IPS-15b (cell line): ENCODE results near the gene ELL2.
"Not testable (repeated sequence)": the region's sequence is repeated elsewhere in the genome, so short reads cannot be mapped to it uniquely, and the experiment has no call there.

Experiments
- H3K27me3 ChIP-seq: one replicate; pipeline ENCODE4 v1.6.1; 2013; ENCODE audit warnings: low read length; ENCODE audit not compliant: control insufficient read depth, insufficient read depth
- H3K36me3 ChIP-seq: one replicate; pipeline ENCODE4 v1.6.1; 2013; ENCODE audit warnings: low read length; ENCODE audit not compliant: control insufficient read depth, insufficient read depth
- H3K4me1 ChIP-seq: one replicate; pipeline ENCODE4 v1.6.1; 2013; ENCODE audit warnings: mild to moderate bottlenecking, low read length; ENCODE audit not compliant: control insufficient read depth, insufficient read depth
- H3K4me3 ChIP-seq: one replicate; pipeline ENCODE4 v1.5.1; 2013; ENCODE audit warnings: low read depth, low read length
- H3K9ac ChIP-seq: one replicate; pipeline ENCODE4 v1.6.1; 2013; ENCODE audit warnings: low read depth, mild to moderate bottlenecking, low read length
- H3K9me3 ChIP-seq: one replicate; pipeline ENCODE4 v1.6.1; 2013; ENCODE audit warnings: mild to moderate bottlenecking, low read length; ENCODE audit not compliant: control insufficient read depth, insufficient read depth

Gene ELL2

DNA sequence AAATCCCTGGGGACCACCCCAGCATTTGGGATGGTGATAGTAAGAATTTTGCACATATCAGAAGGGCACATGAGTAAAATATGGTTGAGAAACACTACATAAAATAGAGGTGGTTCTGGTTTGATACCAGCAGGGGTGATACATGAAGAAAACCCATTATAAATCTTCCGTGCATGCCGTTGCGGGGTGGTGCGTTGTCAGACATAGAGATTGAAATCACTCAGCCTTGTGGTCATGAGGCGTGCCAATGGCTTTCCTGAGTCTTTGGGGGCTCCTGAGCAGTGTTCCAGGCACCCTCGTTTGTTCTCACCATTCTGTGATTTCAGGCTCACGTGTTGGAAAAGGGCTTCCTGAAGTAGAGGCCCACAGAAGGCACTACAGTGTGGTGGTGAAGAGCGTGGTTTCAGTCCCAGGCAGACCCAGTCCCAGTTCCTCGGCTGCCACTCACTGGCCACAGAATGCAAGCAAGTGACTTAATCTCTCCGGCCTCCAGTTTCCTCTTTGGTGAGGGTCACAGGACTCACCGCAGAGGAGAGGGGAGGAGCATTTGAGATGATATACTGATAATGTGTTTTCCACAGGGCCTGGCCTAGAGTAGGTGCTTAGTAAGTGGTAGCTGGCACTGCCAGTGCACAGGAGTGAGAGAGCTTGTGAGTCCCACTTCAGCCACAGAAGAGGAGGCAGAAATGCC lies 118.7 kb downstream of the ELL2 start:
- Histone ChIP-seq H3K9me3 (no peaks in the 10 kb centered on the region), H3K4me1 (no peaks in the 10 kb centered on the region), H3K4me3 (no peak overlapping the region), H3K27me3 (no peaks in the 10 kb centered on the region), H3K36me3 (no peaks in the 10 kb centered on the region), H3K9ac (no peak overlapping the region)

DNA sequence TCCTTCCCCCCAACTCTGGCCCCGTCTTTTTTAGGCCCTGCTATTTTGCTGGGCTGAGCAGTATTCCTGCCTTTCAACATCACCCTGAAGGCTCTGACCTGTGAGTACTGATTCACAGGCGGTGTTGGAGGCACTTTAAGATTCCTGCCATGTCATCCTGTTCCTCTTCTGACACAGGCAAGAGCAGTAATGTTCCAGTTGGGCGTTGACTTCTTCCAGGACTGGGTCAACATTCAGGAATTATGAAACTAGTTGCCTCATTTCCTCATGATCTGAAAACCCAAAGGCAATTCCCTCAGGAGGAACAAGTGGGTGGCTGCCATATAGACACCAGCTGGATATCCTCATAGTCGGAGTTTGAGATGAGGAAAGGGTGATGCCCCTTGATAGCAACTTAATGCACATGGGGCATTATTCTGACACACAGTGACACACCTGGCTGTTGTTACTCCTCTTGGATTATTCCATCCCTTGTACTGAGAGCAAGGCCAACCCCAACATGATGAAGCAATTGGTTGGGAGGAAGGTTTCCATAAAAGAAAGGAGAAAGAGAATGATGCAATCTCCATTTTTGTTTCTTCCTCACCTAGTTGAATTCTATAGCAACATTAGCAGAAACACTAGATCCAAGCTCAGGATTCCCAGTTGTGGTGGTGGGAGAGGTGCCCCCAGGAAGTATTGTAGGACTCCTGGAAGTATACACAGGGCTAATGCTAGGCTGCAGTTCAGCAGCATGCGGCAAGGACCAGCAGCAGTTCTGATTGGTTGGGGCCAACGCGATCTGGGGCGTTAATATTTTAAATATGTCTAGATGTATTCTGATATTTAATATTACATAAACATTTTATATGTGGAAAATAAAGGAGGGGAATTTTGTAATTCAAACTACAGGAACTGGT lies 119.5 kb downstream of the ELL2 start:
- Histone ChIP-seq H3K36me3 (no peaks in the 10 kb centered on the region), H3K27me3 (no peaks in the 10 kb centered on the region), H3K4me1 (no peaks in the 10 kb centered on the region), H3K9me3 (no peaks in the 10 kb centered on the region), H3K9ac (no peak overlapping the region), H3K4me3 (no peak overlapping the region)

DNA sequence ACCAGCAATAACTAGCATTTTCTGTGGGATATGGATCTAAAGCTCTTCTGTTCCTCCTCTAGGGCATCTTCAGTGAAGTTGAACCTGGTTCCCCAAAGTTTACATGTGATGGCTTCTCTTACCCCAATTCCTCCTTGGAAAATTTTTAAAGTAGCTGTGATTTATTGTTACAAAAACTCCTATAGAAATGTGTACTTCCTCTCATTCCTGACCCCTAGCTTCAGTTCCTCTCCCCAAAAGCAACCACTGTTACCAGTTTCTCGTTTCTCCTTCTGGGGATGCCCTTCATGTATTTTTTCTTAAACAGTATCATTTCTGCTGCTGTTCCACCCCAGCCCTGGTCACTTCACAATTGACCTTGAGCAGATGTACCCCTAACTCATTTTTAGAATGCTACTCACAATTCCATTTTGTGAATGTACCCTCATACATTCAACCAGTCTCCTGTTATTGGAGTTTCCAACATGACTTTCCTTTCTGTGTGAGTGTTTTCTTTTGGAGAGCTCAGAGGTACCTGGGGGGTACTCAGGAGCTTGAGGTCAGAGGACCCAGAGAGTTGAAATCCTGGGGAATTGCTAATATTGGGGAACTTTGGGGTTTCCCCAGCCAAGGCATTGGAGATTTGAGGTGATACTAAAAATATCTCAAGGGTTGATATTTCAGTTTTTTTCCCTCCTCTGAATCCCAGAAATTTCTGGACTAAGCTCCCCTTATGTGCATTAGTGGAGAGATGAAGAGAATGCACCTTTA lies 120.5 kb downstream of the ELL2 start:
- Histone ChIP-seq H3K4me1 (no peaks in the 10 kb centered on the region), H3K9ac (no peak overlapping the region), H3K27me3 (no peaks in the 10 kb centered on the region), H3K4me3 (no peak overlapping the region), H3K9me3 (no peaks in the 10 kb centered on the region), H3K36me3 (no peaks in the 10 kb centered on the region)

DNA sequence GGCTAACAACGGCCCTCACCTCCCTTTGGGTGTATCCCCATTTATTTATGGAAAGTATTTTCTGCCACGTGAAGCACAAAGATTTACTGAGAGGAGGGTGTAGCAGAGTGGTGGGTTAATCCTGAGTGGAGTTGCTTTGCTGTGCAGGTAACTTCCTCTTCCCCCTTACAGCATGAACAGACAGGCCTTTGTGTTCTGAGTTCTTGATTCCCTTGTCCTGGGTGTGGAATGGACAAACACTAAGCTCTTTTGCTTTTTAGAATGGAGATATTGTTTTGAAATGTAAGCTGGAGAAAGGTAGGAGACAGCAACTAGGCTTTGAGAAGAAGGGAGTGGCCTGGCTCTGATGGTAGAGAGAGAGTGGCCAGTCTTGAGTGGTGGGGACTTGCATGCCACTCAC lies 122.0 kb downstream of the ELL2 start:
- Histone ChIP-seq H3K4me1 (no peaks in the 10 kb centered on the region), H3K9ac (no peak overlapping the region), H3K36me3 (no peaks in the 10 kb centered on the region), H3K27me3 (no peaks in the 10 kb centered on the region), H3K4me3 (no peak overlapping the region), H3K9me3 (no peaks in the 10 kb centered on the region)

DNA sequence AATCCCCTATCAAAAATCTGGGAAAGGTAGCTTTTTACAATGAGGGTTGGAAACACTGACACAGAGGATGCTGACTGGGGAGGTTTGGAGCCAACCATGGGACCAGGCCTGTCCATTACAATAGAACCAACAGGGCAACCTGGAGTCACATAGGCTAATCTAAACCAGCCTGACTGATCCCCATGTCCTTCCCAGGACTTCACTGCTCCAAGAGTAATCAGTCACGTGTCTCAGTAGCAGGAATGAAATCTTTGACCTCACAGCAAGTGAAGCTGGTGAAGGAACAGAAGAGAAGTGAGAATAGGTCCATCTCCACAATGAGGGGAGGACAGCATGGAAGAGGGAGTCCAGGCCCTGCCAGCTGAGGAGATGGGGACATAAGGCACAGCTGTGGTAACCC lies 123.1 kb downstream of the ELL2 start:
- Histone ChIP-seq H3K9ac (no peak overlapping the region), H3K4me3 (no peak overlapping the region), H3K4me1 (no peaks in the 10 kb centered on the region)

DNA sequence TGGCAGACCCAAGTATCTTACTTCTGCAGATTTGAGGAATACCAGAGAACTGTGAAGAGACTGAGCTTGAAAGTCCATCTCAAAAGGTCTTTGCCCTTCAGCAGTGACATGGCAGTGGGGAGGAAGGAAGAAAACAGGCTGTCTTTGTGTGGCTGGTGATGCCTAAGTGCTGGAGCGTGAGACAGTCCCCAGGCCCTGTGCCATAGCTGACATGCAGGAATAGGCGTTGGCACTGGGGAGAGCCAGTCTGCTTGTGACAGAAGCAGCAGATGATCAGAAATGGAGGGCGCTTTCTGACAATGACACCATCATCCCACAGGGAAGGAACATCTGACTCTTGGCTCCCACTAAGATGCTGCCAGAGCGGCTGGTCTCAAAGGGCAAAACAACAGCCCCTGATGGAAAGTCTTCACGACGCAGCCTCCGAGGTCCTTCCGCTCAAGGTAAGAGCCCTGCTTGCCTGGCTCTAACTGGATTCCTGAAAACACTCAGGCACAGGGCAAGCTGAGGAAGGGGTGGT lies 123.6 kb downstream of the ELL2 start:
- no peaks in the 10 kb centered on the region for H3K36me3 ChIP-seq
- H3K4me1 ChIP-seq: no peaks in the 10 kb centered on the region
- no peak overlapping the region for H3K9ac ChIP-seq
- H3K9me3 ChIP-seq: no peaks in the 10 kb centered on the region
- no peak overlapping the region for H3K4me3 ChIP-seq
- H3K27me3 ChIP-seq: no peaks in the 10 kb centered on the region

More for the DNA sequence above, 123.1 kb downstream of the ELL2 start:
- Histone ChIP-seq H3K9me3 (no peaks in the 10 kb centered on the region), H3K27me3 (no peaks in the 10 kb centered on the region), H3K36me3 (no peaks in the 10 kb centered on the region)

DNA sequence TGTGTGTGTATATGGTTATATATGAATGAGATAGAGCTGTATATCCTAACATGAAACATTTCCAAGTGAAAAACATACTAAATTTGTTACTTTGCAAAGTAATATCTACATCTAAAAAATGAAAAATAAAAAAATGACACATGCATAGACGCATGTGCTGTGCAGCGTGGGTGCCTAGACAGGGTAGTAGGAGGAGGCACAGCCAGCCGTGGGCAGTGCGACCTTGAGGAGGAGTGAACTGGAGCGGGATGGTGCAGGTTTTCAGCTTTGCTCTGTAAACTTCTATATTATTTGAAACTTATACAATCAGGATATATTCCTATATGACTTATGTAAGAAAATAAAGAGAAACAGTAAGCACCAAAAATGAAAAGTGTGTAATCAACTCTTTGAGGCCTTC lies 124.2 kb downstream of the ELL2 start:
- H3K4me3 ChIP-seq: no peak overlapping the region
- no peaks in the 10 kb centered on the region for H3K27me3 ChIP-seq
- H3K9me3 ChIP-seq: no peaks in the 10 kb centered on the region
- H3K9ac ChIP-seq: no peak overlapping the region
- H3K36me3 ChIP-seq: no peaks in the 10 kb centered on the region
- no peaks in the 10 kb centered on the region for H3K4me1 ChIP-seq

DNA sequence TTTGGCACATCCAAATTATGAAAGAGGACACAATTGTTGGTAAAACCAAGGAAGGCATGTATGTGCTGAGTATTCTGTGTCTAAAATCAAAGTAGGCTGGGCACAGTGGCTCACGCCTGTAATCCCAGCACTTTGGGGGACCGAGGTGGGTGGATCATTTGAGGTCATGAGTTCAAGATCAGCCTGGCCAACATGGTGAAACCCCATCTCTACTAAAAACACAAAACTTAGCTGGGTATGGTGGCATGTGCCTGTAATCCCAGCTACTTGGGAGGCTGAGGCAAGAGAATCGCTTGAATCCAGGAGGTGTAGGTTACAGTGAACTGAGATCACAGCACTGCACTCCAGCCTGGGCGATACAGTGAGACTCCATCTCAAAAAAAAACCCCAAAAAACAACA lies 124.7 kb downstream of the ELL2 start:
- not testable (repeated sequence) for H3K27me3 ChIP-seq, H3K4me3 ChIP-seq, H3K36me3 ChIP-seq, H3K9me3 ChIP-seq, H3K9ac ChIP-seq, H3K4me1 ChIP-seq

DNA sequence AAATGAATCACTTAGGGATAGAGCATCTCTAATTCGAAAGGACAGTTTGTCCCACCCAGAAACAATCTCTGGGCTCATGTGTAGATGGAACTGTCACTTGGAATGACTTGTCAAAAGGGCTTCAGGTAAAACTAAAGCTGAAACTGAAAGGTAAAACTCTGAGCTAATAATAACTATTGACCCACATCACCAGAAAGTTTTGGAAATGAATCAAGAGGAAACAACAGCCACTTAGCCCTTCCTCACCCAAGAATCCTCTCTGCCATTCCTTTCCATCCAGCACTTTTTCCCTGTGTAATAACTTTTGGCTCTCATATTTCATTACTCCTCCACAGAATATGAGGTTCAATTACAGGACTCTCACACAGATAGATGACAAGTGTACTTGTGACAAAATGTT lies 125.1 kb downstream of the ELL2 start:
- no peaks in the 10 kb centered on the region for H3K9me3 ChIP-seq
- no peaks in the 10 kb centered on the region for H3K27me3 ChIP-seq
- no peaks in the 10 kb centered on the region for H3K4me1 ChIP-seq
- H3K4me3 ChIP-seq: no peak overlapping the region
- H3K36me3 ChIP-seq: no peaks in the 10 kb centered on the region
- no peak overlapping the region for H3K9ac ChIP-seq

DNA sequence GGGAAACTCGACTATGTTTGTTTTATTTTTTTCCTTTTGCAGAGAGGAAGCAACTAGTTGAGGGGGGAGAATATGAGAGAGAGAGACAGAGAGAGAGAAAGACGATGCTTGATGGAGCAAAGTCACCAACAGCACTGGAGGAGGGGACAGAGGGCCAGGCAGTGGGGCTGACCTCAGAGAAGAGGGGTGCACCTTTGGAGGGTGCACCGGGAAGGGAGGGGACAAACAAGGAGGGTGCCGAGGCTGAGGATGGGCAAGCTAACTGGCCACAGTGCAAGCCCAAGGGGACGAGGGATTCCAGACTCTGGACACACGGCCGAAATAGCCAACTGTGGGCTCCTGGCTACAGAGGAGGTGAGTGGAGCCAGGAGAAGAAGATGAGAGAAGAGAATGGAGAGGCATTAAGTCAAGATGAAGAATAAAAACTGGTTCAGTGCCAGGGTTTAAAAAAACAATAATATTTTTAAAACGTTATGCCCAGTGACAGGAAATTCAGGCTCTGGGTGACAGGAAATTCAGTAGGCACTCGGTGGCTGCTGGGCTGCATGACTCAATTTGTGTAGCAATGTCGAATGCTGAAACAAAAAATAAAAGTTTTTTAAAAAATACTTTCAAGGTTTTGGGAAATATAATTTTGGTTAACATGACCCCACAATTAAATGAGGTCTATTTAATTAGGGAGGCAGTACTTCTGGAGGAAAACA lies 125.8 kb downstream of the ELL2 start:
- no peak overlapping the region for H3K4me3 ChIP-seq
- H3K9me3 ChIP-seq: no peaks in the 10 kb centered on the region
- H3K4me1 ChIP-seq: no peaks in the 10 kb centered on the region
- H3K36me3 ChIP-seq: no peaks in the 10 kb centered on the region
- H3K9ac ChIP-seq: no peak overlapping the region
- H3K27me3 ChIP-seq: no peaks in the 10 kb centered on the region
